ENCODE data around the gene CLN6. TPM values are rescaled to one million over a fixed set of nuclear protein-coding genes. Genes with fewer than 3 reads are reported as not detected.

CLN6 gene
- total and polyA plus RNA-seq, 2 of the 4 experiments (the other 2 are of a cell fraction) = 6.5 to 31.9 TPM

DNA sequence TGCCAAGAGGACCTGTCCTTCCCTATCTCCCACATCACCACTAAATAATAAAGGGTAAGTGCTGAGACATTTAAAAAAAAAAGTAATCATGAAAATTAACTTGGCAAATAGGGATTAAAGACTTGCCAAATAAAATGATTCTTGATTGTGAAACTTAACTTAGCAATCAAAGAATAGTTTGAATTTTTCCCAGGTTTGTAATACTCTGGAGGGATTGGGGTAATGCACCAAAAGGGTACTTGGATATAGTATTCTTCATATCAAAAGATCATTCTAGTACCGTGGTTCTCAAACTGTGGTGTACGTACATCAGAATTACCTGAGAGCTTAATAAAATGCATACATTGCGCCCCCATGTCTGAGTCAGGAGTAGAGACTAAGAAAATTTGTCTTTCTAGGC, 52.9 kb downstream of the CLN6 start:
- H2BK15ac ChIP-seq (ENCODE audit: low read depth, low read length) = no peak overlapping the region
- H2BK120ac ChIP-seq (ENCODE audit: low read depth, low read length) = no peak overlapping the region
- in situ Hi-C loops (cut with MboI; ENCODE audit: low sequenced_read_pairs) (no loop called here), intact Hi-C loops (cut with micrococcal nuclease) (no loop called here), dilution Hi-C loops (cut with HindIII; ENCODE audit: low sequenced_read_pairs, unreplicated experiment) (no loop called here)
- no TSS peak for BruUV-seq (replicated peaks)
- DNase-seq = no peak
- no peak overlapping the region for H4K8ac ChIP-seq (ENCODE audit: low read depth in 2 of 2, low read length in 2 of 2)
- H4K5ac ChIP-seq (ENCODE audit: low read depth, low read length) = 0 out of 2 replicates have a peak overlapping the region, but pooled peaks have one; percentile 2
- no peak for ATAC-seq (ENCODE audit: low read depth)
- peaks cover 12% of the 10 kb centered on the region for H3K36me3 ChIP-seq (ENCODE audit: control insufficient read depth, insufficient read depth, low read length)
- peaks cover 9% of the 10 kb centered on the region for H3K9me1 ChIP-seq (ENCODE audit: insufficient read depth, low read length)
- H2BK20ac ChIP-seq (ENCODE audit: low read depth, low read length) = no peak overlapping the region
- H3K23ac ChIP-seq (ENCODE audit: low read depth, low read length) = no peak overlapping the region
- H3K9me3 ChIP-seq (ENCODE audit: control insufficient read depth, insufficient read depth, low read length) = no peaks in the 10 kb centered on the region
- no peak overlapping the region for H3K18ac ChIP-seq (ENCODE audit: low read depth, low read length)
- peak overlapping the region; percentile 23 for H2BK5ac ChIP-seq (ENCODE audit: low read depth, low read length, poor library complexity, severe bottlenecking)
- H3K79me1 ChIP-seq (ENCODE audit: low read depth in 1 of 2, low read length in 2 of 2) = peaks cover 8 to 10% of the 10 kb centered on the region in 2 experiments; a peak in 3 of 4 replicates
- ChIA-PET POLR2A (ENCODE audit: unreplicated experiment) (no interaction called here), CTCF (interaction anchor here (0.7 kb wide), 1 partner anchor 8 kb away, joined by 3 read pairs; no protein-coding TSS in a partner anchor)
- no peak overlapping the region for H3K27ac ChIP-seq (ENCODE audit: insufficient read depth, low read length)
- peaks cover 6% of the 10 kb centered on the region for H3K4me1 ChIP-seq (ENCODE audit: control insufficient read depth, insufficient read depth, low read length)
- no peak overlapping the region for H3K14ac ChIP-seq (replicated peaks; ENCODE audit: low read depth, low read length)
- H3K9ac ChIP-seq (ENCODE audit: low read depth, low read length) = no peak overlapping the region
- no peak overlapping the region for H3K4me3 ChIP-seq (ENCODE audit: insufficient read depth, low read depth, low read length)
- no peak overlapping the region for H2AFZ ChIP-seq (replicated peaks; ENCODE audit: low read length, poor library complexity)
- WGBS, 2 experiments (ENCODE audit: extremely low coverage in 2 of 2, insufficient read length in 1 of 2) = no CpG with 5 or more reads among the region's 3 CpGs
- no peaks in the 10 kb centered on the region for H4K20me1 ChIP-seq (ENCODE audit: insufficient read depth, low read length)
- no peak overlapping the region for H4K91ac ChIP-seq (ENCODE audit: insufficient read depth, low read depth, low read length)
- no peak overlapping the region for H2AK9ac ChIP-seq (replicated peaks; ENCODE audit: low read depth, low read length, poor library complexity)
- H3K4ac ChIP-seq (ENCODE audit: low read depth, low read length) = no peak overlapping the region
- no peak overlapping the region for H3K56ac ChIP-seq (ENCODE audit: extremely low read depth, insufficient read depth, low read length)
- no peaks in the 10 kb centered on the region for H3K27me3 ChIP-seq (ENCODE audit: control insufficient read depth, insufficient read depth, low read length)
- no peak overlapping the region for H2AK5ac ChIP-seq (ENCODE audit: low read depth, low read length)
- H3K4me2 ChIP-seq (ENCODE audit: low read depth, low read length) = peak overlapping the region; percentile 40; the same call in 1 of the 2 replicates
- no peak for TF ChIP-seq CHD1 (IDR thresholded peaks at IDR 0.05; ENCODE audit: low read depth, low read length)
- TF ChIP-seq CEBPB (IDR thresholded peaks at IDR 0.05; ENCODE audit: low read depth, low read length) = peak; percentile 19; the same call in 1 of the 2 replicates
